Osteoblast (primary cell): ENCODE data around the gene PASK. TPM values are rescaled to one million over a fixed set of nuclear protein-coding genes. Genes with fewer than 3 reads are reported as not detected.

Experiments used
- DNase-seq: peaks from one replicate; pipeline ENCODE4 v3.0.0; 2011; ENCODE audit warnings: low spot score, mixed read lengths; ENCODE audit not compliant: insufficient read length; ENCODE audit errors: missing footprints
- H2AFZ ChIP-seq: 2 replicates; pipeline ENCODE4 v1.6.0; 2011; ENCODE audit warnings: mild to moderate bottlenecking, low read length
- H3K27ac ChIP-seq: 2 replicates; pipeline ENCODE4 v1.5.1; 2011; ENCODE audit warnings: mild to moderate bottlenecking, low read depth, low read length, moderate library complexity
- H3K27me3 ChIP-seq: 2 replicates; pipeline ENCODE4 v1.6.0; 2012; ENCODE audit warnings: mild to moderate bottlenecking, control low read depth, inconsistent platforms, low read length, moderate library complexity; ENCODE audit not compliant: insufficient read depth
- H3K36me3 ChIP-seq: 2 replicates; pipeline ENCODE4 v1.5.1; 2011; ENCODE audit warnings: mild to moderate bottlenecking, low read length, control low read depth, moderate library complexity; ENCODE audit not compliant: insufficient read depth
- H3K4me1 ChIP-seq: 2 replicates; pipeline ENCODE4 v1.5.1; 2011; ENCODE audit warnings: mild to moderate bottlenecking, low read length, control low read depth, moderate library complexity; ENCODE audit not compliant: insufficient read depth
- H3K4me2 ChIP-seq: 2 replicates; pipeline ENCODE4 v1.6.0; 2011; ENCODE audit warnings: mild to moderate bottlenecking, low read length; ENCODE audit not compliant: insufficient read depth
- H3K4me3 ChIP-seq: fragments of 200-600 bp; sonication (generic); 3 replicates; pipeline ENCODE4 v1.5.1; 2012; ENCODE audit warnings: mild to moderate bottlenecking, low read length, inconsistent platforms; ENCODE audit not compliant: insufficient read depth
- H3K79me2 ChIP-seq: 2 replicates; pipeline ENCODE4 v1.6.0; 2012; ENCODE audit warnings: mild to moderate bottlenecking, low read length, control low read depth, inconsistent platforms; ENCODE audit not compliant: insufficient read depth
- H3K9me3 ChIP-seq: 2 replicates; pipeline ENCODE4 v1.5.1; 2011; ENCODE audit warnings: low read depth, low read length, control low read depth
- H4K20me1 ChIP-seq: 2 replicates; pipeline ENCODE4 v1.6.0; 2012; ENCODE audit warnings: mild to moderate bottlenecking, low read length, control low read depth; ENCODE audit not compliant: insufficient read depth
- CTCF ChIP-seq: IDR thresholded peaks from 2 replicates; pipeline ENCODE4 v1.5.1; 2011; ENCODE audit warnings: mild to moderate bottlenecking, low read depth, low read length, moderate library complexity; ENCODE audit errors: extremely low read depth
- total RNA-seq: library from RNA; depleted of rRNA; stranded (reverse); fragments of >200 nt; gene quantifications from 2 replicates; pipeline ENCODE4 v1.2.3, GENCODE V29; 2012

The PASK gene
- total RNA-seq, 1 donor: 5.8 TPM

GRCh38 chr2:241126201-241126611 is 23.1 kb downstream of the PASK start:
- peak; percentile 58 for DNase-seq
- no peaks in the 10 kb centered on the region for H4K20me1 ChIP-seq
- H3K27ac ChIP-seq: no peak overlapping the region
- no peak overlapping the region for H3K4me2 ChIP-seq
- no peak overlapping the region for H3K4me3 ChIP-seq
- TF ChIP-seq CTCF: no peak
- no peaks in the 10 kb centered on the region for H3K36me3 ChIP-seq
- H3K79me2 ChIP-seq: no peaks in the 10 kb centered on the region
- no peaks in the 10 kb centered on the region for H3K4me1 ChIP-seq
- no peak overlapping the region for H2AFZ ChIP-seq
- H3K9me3 ChIP-seq: no peaks in the 10 kb centered on the region
- H3K27me3 ChIP-seq: no peaks in the 10 kb centered on the region

DNA sequence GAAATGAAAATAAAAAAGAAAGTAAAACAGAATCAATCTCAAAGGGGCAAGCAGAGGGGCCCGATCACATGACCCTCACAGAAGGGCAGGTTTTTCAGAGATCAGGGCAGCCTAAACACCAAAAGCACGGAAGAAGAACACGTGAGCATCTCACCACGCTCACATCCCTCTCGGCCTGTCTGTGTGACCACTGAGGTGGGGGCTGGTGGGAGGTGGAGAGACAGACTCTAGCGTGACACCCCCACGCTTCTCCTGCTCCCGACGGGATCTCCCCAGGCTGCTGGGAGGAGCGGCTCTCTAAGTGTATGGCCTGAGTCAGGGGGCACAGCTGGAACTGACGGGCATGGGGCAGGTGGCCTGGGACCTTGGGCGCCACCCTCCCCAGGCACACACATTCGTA is 23.6 kb downstream of the PASK start:
- Histone ChIP-seq H3K4me3 (no peak overlapping the region), H3K9me3 (no peaks in the 10 kb centered on the region), H3K27me3 (no peaks in the 10 kb centered on the region), H2AFZ (no peak overlapping the region), H3K79me2 (no peaks in the 10 kb centered on the region), H3K27ac (no peak overlapping the region), H3K4me1 (no peaks in the 10 kb centered on the region), H3K36me3 (no peaks in the 10 kb centered on the region), H3K4me2 (no peak overlapping the region), H4K20me1 (no peaks in the 10 kb centered on the region)
- TF ChIP-seq CTCF: no peak
- DNase-seq: peak; percentile 78

GRCh38 chr2:241123816-241124536 is 25.3 kb downstream of the PASK start:
- no peaks in the 10 kb centered on the region for H3K36me3 ChIP-seq
- no peaks in the 10 kb centered on the region for H4K20me1 ChIP-seq
- no peaks in the 10 kb centered on the region for H3K27me3 ChIP-seq
- no peak overlapping the region for H3K27ac ChIP-seq
- H3K4me3 ChIP-seq: no peak overlapping the region
- peak; percentile 54 for DNase-seq
- no peak overlapping the region for H2AFZ ChIP-seq
- no peaks in the 10 kb centered on the region for H3K9me3 ChIP-seq
- no peak for TF ChIP-seq CTCF
- no peak overlapping the region for H3K4me2 ChIP-seq
- no peaks in the 10 kb centered on the region for H3K4me1 ChIP-seq
- H3K79me2 ChIP-seq: no peaks in the 10 kb centered on the region

- peak; percentile 44 for DNase-seq
- no peak for TF ChIP-seq CTCF
Measured at GRCh38 chr2:241122376-241123002, 26.8 kb downstream of the PASK start.

More at GRCh38 chr2:241122376-241123002, 26.8 kb downstream of the PASK start:
- Histone ChIP-seq H3K79me2 (no peaks in the 10 kb centered on the region), H3K4me1 (no peaks in the 10 kb centered on the region), H3K27me3 (no peaks in the 10 kb centered on the region), H4K20me1 (no peaks in the 10 kb centered on the region), H3K36me3 (no peaks in the 10 kb centered on the region), H2AFZ (no peak overlapping the region), H3K4me3 (no peak overlapping the region), H3K4me2 (no peak overlapping the region), H3K27ac (no peak overlapping the region), H3K9me3 (no peaks in the 10 kb centered on the region)
